HG03571 (cell line): ENCODE results near the gene NOTUM.

ENCODE experiments used
- ATAC-seq: cut with Tn5 transposase; IDR thresholded peaks from one replicate; pipeline ENCODE4 v1.9.1; 2021; ENCODE audit not compliant: unreplicated experiment

Gene NOTUM

GRCh38 chr17:81978524-81979298 is 17.7 kb upstream of the NOTUM start:
- ATAC-seq = no peak

DNA sequence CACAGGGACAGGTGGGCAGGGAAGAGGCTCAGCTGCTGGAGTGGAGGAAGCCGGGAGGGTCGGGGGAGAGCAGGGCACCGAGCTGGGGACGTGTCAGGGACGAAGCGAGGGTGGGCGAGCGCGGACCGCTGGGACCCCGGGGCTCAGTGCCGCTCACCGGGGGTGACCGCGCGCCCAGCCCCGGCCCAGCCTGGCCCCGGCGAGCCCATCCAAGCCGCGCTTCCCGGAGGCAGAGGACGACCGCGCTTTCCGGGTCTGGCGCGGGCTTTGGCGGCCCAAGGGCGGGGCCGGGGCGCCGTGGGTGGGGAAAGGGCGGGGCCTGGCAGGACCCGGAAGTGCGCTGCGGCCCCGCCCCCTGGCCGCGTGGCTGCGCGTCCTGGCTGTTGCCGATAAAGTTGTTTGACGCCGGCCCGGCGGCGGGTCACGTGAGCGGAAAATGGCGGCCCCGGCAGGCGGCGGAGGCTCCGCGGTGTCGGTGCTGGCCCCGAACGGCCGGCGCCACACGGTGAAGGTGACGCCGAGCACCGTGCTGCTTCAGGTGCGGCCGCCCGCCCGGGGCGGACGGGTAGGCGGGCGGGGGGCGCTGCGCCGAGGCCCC is 16.3 kb upstream of the NOTUM start, which contains the start of gene ASPSCR1:
TSS of gene ASPSCR1 (plus strand) at position 419 of the 598 bp plus-strand sequence. CDS start at position 437, 18 bp downstream.
- peak; percentile 80 for ATAC-seq

DNA sequence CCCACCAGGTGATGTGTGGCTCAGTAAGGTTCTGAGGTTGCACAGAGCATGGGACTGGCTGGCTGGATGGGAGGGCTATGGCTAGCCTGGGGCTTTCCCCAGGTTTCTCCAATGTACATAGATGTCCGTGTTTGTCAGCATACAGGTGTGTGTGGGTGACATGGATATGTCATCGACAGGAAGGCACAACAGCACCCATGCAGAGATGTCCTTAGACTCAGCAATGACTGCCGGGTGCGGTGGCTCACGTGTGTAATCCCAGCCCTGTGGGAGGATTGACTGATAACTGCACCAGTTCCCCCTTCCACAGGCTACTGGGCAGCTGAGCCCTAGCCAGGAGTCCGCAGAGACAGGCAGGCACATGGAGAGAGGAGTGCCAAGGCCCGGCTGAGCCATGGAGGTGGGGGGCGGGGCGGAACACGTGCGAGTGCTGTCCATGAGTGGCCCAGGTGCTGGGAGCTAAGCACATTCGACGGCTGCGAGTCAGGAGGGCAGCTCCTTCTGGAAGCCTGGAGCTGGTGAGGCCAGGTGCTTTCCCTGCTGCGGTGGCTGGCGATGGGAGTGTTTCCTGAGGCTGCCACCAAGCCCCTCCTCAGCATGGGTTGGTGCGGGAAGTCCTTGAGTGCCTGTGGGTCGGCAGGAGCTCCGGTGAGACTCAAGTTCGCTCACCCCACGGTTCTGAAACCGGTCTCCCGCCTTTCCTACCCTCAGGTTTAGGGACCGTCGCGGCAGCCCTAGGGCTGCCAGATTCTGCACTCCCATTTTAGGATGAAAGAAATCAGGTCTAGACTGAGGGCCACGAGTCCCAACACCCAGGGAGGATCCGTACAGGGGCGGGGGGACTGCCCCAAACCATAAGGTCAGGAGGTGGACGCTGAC is 15.6 kb upstream of the NOTUM start:
- no peak for ATAC-seq

DNA sequence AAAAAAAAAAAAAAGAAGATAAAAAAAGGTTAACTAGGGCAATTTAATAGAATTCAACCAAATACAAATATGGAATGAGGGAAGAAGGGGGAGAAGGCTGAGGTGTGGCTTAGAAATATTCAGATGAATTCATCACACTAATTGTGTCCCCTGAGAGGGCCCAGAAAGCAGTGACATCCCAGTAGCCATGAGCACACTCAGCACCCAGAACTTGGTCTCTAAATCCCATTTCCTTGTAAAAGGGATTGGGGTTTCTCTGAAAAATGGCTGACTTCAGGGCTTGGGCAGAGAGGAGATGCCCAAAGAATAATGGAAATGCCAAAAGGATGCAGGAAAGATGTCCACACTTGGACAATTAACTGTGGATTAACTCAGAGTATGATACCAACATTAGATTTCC is 12.4 kb upstream of the NOTUM start:
- ATAC-seq = no peak

GRCh38 chr17:81968850-81969812 is 8.1 kb upstream of the NOTUM start:
- no peak for ATAC-seq

DNA sequence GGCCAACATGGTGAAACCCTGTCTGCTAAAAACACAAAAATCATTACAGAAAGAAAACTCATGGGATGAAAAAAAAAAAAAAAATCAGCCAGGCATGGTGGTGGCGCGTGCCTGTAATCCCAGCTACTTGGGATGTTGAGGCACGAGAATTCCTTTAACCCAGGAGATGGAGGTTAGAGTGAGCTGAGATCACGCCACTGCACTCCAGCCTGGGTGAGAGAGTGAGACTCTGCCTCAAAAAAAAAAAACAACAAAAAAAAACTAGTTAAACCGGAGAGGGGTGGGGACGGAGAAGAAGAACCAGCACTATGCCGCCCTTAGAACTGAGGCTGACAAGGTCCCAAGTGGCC is 7.4 kb upstream of the NOTUM start:
- no peak for ATAC-seq

- ATAC-seq = no peak
Observed at GRCh38 chr17:81967533-81968395, 6.8 kb upstream of the NOTUM start.

DNA sequence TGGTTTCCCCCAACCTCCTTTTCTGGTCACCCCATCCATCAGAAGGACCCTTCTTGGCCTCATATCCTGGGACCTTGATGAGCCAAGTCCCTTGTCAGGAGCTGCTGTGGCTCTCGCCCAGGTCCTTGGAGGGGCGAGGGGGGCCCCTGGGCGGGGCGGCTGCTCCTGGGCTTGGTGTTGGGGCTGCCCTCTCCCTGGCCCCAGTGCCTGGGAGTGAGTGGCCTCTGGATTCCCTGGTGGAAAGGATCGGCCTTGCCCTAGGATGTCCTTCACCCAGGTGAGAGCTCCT is 6.2 kb upstream of the NOTUM start:
- ATAC-seq = no peak

- no peak for ATAC-seq
Observed at GRCh38 chr17:81966343-81967243, 5.6 kb upstream of the NOTUM start.

- ATAC-seq = no peak
Observed at GRCh38 chr17:81964081-81964849, 3.3 kb upstream of the NOTUM start.

DNA sequence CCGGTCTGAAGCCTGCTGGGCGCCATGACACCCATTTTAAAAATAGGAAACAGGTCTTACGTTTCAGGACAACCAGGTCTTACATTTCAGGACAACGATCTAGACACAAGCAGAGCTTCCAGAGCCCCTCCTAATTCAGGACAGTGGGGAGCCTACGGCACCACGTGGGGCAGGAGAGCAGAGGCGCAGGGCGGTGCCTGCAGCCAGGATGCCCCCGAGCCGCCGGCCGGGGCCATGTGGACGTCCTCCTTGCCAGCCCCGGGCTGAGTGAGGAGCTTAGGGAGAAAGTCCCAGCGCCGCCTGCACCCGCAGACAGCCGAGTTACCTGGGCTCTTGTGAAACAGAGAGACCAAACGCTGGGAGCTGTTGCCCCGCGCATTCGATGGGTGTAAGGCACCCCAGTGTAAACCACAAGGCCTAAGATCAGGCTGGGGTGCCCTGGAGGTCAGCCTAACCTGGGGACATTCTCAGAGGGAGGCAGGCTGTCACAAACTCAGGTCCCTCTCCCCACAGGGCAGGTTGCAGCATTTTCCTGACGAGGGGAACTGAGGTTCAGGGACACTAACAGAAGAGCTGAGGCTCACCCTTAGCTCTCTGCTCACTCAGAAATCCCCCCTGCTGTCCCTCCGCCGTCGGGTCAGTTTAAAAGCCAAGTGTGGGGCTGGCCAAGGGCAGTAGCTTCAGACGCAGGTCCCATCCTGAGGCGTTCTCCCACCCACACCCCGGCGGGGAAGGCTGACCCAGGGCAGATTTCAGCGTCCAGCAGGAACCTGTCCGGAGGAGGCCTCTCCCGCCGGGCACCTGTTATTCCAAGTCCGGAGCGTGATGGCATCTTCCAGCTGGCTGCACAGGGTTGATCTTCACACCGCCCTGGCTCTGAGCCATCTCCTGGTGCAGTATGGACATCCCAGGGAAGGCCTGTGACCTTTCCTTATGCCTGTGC is 1.8 kb upstream of the NOTUM start:
- no peak for ATAC-seq

DNA sequence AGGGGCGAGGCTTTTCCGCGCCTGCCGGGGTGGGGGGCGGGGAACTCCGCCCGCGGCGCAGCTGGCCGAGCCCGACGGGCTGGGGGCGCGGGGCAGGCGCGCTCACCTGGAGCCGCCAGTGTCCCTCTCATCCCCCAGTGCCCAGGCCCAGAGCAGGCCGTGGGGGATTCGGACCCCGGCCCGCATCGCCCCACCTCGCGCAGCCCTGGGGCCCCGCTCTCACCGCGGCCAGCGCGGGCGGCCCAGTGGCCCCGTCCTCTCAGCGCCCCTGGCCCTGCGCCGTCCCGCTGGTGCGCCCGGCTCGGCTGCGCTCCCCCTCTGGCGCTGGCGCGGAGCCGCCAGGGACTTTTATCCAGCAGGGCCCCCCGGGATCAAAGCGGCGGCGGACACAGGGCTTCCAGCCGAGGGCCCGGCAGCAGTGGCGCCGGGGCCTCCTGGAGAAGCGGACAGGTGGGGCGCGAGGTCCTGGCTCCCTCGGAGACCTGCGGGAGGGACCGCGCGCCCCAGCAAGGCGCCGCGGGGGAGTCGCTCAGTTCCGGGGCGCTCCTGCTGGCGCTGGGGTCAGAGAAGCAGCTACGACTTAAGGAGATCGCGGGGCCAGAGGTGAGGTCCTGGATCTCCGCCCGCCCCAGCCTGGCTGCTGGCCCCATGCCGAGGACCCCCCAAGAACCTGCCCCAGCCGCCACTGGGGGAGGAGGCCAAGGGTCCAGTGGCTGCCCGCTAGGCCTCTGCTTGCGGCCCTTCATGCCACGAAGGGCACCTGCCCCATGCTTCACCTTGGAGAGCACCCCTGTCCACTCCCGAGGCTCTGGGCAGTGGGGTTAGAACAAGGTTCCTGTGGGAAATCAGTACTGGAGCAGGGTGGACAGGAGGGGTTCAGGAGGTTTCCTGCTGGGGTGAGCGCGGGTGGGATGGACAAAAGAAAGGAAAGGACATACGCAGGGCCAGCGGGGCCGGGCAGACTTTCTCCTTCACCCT is 823 bp upstream of the NOTUM start:
- no peak for ATAC-seq

DNA sequence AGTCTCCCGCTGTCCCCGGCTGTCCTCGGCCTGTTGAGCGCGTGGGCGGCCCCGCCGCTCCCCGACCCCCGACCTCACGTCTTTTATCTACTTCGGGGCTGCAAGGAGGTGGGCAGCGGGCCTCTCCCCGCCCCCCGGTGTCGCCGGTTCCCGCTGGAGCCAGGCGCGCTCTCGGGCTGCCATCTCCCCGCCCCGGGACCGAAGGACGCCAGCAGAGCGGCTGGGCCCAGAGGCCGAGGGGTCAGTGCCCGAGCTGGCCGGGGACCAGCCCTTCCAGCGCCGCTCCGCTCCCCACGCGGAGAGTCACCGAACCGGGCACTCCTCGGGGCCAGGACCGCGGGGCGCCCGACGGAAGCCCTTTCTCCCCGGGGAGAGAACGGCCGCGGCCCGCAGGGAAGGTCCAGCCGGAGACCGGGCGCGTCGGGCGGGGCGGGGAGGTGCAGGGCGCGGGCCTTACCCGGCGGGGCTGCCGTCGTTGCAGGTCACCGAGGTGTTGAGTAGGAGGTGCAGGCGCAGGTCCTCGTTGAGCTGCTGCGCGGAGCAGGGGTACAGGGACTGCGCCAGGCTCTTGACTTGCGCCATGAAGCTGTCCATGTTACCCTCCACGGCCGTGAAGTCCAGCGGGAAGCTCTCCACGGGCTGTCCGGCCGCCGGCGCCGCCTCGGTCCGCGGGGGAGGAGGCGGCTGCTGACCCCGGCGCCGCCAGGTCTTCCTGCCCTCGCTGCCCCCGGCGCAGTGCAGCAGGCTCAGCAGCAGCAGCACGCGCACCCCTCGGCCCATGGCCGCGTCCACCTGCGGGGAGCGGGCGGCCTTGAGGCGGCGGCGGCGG is 643 bp downstream of the NOTUM start:
- ATAC-seq = no peak

DNA sequence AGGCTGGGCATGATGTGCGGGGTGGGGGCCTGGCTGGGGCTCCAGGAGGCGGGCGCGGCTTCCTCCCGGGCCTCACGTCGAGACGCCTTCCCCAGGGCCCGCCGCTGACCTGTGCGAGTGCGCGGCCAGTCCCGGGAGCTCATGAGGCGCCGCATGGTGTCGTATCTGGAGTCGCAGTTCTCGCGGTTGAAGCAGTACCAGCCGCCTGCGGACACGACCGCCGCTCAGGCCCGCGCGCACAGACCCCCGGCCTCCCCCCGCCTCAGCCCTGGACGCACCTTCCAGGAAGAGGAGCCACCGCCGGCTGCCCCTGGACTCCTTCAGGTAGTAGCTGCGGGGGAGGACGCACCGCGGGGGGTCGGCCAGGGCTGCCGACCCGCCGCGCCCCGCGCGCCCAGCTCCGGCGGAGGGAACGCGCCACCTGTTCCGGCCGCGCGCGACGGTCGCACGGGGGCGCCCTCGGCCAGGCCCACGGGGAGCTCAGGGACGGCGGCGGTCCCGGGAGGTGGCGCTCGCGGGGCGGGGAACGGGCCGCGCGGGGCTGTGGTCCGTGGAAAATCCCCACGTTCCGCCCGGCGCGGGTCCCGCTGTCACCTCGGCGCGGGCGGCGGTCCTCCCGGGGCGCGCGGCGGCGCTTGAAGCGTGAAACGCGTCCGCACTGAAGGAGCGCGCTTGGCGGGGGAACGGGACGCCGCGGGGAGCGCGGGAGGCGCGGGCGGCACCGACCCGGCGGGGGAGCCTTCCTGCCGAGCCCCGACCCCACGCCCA is 1.4 kb downstream of the NOTUM start:
- ATAC-seq = no peak
